Embryonic facial prominence (tissue), 1 donor: Measurements from ENCODE around the gene ERC1.
"Not testable (repeated sequence)": the region's sequence is repeated elsewhere in the genome, so short reads cannot be mapped to it uniquely, and the experiment has no call there.

Experiments
- DNase-seq: peaks from one replicate; pipeline ENCODE4 v3.0.0-alpha.2; 2016; ENCODE audit errors: extremely low spot score

Gene ERC1

DNA sequence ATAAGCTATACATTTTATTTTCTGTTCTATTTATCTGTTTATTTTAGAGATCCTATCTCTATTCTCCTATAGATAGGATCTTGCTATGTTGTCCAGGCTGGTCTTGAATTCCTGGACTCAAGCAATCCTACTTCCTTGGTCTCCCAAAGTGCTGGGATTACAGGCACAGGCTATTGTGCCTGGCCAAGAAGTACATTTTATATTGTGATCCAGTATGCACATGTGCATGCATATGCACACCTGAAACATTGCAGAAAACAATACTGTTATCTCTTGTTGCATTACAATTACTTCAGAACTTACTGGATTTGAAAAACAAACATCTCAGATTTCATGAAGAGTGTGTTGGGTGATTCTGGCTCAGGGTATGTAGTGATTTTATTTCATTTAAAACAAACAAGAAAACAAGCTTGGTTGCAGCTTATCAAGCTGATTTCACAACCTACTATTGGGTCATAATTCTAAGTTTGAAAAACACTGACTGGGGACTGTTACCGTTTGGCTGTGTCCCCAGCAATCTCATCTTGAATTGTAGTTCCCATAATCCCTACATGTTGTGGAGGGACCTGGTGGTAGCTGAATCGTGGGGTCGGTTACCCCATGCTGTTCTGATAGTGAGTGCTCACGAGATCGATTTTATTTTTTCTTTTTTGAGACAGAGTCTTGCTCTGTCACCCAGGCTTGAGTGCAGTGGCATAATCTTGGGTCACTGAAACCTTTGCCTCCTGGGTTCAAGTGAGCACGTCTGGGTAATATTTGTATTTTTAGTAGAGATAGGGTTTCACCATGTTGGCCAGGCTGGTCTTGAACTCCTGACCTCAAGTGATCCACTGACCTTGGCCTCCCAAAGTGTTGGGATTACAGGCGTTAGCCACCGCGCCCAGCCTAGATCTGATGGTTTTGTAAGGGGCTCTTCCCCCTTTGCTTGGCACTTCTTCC, 31.3 kb downstream of the ERC1 start:
- DNase-seq: no peak

GRCh38 chr12:1030779-1031178, 39.8 kb downstream of the ERC1 start:
- DNase-seq: no peak

GRCh38 chr12:1034243-1034642, 43.2 kb downstream of the ERC1 start:
- no peak for DNase-seq

DNA sequence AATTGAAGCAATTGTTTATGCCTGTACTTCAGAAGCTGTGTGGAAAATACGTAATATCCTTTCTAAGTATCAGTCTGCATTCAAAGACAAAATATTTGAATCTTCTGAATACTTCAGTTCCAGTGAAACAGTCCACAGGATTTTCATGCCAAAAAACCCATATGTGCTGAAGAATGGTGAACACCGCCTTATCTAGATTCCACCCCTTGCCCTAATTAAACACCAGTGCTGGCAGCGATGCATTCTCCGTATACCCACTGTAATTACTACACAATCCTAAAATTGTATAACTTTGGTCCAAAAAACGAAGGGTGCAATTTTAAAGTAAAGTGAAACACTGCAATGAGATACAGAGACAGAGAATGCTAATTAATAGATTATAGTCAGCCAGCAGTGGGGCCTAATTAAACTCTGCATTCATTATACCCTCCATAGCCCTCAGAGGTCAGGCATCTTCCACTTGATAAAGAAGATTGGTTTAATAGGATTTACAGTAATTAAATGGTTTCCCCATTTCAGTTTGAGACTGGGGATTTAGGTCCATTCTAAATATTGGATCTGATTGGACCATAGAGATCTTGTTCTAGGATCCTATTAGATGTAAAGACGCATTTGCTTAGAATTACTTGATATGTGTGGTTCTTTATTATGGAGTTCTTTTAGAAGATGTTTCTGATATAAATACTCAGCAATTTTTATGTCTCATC, 43.9 kb downstream of the ERC1 start:
- DNase-seq: no peak

GRCh38 chr12:1041478-1041877, 50.5 kb downstream of the ERC1 start:
- DNase-seq: no peak

DNA sequence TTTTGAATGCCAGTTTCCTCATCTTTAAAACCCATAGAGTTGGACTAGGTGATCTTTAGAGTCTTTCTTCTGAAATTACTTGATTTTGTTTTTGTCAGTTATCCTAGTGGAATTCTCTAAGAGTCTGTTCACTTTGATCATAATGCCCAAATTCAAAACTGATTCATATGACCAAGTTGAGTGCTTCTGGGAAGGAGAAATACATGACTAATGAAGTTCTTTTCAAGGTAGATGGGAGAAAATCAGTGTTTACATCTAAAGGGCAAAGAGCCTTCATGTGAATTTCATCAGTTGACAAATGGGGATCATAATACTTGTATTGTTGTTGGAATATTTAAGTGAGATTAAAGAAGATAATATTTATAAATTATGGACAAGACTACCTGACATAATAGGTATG, 53.2 kb downstream of the ERC1 start:
- DNase-seq: no peak

DNA sequence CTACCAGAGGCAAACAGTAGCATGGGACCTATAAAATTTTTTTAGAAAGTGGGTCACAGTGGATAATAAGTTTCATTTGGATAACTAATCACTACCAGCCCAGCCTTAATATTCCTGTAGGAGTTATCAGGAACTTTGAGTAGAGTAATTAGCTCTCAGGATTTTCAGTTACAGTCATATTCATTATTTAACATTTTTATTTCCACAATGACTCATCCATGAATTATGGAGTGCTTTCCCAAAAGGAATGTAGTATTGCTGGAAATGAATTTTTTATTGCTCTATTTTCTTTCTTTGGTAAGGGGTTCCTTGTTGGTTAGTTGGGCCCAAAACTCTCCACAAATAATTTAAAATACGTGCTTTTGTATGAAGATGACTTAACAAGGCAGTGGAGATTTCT, 53.7 kb downstream of the ERC1 start:
- DNase-seq: no peak

DNA sequence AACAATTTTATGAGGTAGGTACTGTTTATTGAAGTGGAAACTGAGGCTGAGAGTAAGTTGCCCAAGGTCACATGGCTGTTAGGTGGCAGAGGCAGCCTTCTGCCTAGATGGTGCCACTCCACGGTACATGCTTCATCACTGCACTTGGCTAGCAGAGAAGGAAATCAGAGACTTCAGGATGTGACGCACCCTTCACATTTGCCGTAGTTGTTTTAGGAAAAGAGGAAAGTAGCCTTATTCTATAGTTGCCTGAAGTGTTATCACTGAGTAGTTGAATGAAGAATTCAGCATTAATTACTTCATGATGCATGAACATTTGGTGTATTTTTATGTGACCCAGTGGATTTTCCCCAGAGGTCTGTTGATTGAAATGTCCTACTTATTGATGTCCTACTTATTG, 55.7 kb downstream of the ERC1 start:
- no peak for DNase-seq

- no peak for DNase-seq
Measured at GRCh38 chr12:1047898-1048660, 57.1 kb downstream of the ERC1 start.

DNA sequence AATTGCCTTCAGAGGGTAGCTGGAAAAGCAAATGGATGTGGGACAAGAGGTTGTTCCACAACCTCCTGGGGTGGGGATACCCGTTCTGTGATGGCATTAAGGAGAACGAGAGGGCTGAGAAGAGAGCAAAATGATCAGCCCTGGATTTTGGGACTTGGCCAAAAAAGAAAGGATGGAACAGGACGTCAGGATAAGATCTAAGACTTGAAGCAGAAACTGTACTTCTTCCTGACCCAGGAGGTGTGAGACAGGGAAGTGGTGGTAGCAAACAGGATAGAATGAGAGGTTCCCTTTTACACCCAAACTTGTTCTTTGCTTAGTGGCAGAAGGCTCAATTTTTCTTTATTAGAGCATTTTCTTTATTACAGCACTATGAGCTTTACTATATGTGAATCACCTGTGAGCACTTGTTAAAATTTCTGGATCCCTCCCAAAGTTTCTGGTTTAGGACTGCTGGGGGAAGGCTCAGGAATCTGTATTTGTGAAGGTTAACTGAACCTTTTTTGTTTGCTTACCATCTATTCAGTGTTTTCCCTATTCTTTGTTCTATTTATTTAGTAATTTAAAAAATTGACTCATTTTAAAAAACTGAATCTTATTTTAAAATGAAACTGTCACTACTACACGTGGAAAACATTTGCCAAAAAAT, 59.2 kb downstream of the ERC1 start:
- DNase-seq: no peak

- not testable (repeated sequence) for DNase-seq
Measured at GRCh38 chr12:1051672-1052071, 60.6 kb downstream of the ERC1 start.

GRCh38 chr12:1053690-1054089, 62.7 kb downstream of the ERC1 start:
- no peak for DNase-seq

GRCh38 chr12:1054117-1054870, 63.3 kb downstream of the ERC1 start:
- DNase-seq: no peak

GRCh38 chr12:1056390-1056789, 65.4 kb downstream of the ERC1 start:
- no peak for DNase-seq

DNA sequence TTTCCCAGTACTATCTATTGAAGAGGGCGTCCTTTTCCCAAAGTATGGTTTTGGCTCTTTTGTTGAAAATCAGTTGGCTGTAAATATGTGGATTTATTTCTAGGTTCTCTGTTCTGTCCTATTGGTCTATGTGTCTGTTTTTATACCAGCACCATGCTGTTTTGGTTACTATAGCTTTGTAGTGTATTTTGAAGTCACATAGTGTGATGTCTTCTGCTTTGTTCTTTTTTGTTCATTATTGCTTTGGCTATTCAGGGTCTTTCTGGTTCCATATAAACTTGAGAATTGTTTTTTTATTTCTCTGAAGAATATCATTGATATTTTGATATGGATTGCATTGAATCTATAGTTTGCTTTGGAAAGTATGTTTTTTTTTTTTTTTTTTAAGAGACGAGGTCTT, 67.4 kb downstream of the ERC1 start:
- DNase-seq: no peak

DNA sequence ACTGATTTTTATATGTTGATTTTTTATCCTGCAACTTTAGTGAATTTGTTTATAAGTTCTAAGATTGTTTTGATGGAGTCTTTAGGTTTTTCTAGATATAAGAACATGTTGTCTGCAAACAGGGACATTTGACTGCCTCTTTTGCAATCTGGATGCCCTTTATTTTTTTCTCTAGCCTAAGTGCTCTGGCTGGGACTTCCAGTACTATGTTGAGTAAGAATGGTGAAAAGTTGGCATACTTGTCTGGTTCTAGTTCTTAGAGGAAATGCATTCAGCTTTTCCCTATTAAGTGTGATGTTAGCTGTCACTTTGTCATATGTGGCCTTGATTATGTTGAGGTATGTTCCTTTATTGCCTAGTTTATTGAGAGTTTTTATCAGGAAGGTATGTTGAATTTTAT, 68.1 kb downstream of the ERC1 start:
- no peak for DNase-seq

DNA sequence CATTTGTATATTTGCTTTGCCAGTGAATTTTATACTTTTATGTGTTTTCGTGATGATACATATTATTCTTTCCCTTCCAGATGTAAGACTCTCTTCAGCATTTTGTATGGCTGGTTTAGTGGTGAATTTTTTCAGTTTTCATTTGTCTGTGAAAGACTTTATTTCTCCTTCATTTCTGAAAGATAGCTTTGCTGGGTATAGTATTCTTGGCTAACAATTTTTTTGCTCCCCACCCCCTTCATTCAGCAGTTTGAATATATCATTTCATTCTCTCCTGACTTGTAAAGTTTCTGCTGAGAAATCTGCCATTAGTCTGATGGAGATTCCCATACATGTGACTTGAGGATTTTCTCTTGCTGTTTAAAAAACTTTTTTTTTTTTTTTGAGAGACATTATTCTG, 72.8 kb downstream of the ERC1 start:
- no peak for DNase-seq

- DNase-seq: no peak
Measured at GRCh38 chr12:1064317-1064716, 73.3 kb downstream of the ERC1 start.

- DNase-seq: no peak
Measured at GRCh38 chr12:1065629-1066028, 74.6 kb downstream of the ERC1 start.

DNA sequence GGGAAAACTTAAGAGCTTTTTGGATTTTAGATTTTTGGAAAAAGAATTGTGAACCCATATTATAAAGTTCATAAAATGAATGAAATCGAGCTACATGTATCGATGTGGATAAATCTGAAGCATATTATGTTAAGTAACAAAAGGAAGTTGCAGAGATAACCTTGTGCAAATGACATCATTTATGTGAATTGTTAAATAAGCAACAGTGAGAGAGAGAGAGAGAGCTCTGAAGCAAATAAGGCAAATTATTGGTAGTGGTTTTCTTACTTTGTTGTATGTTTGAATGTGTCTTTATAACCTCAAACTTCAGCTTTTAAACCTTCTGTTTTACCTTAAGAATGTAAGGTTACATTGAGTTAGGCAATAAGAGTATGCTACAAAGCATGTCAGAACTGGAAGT, 78.8 kb downstream of the ERC1 start:
- no peak for DNase-seq

GRCh38 chr12:1071182-1071581, 80.2 kb downstream of the ERC1 start:
- no peak for DNase-seq
